ENCODE data around the gene CNTNAP5.

Gene CNTNAP5

GRCh38 chr2:124267794-124268193 is 242.7 kb downstream of the CNTNAP5 start:
- Histone ChIP-seq H3K27ac (no peak overlapping the region), H3K27me3 (ENCODE audit: insufficient read depth, low read depth, severe bottlenecking) (no peaks in the 10 kb centered on the region), H3K36me3 (no peaks in the 10 kb centered on the region), H3K9me3 (ENCODE audit: severe bottlenecking) (no peaks in the 10 kb centered on the region), H3K4me3 (ENCODE audit: low read depth, low read length) (no peak overlapping the region)
- TF ChIP-seq, protein P1, sequence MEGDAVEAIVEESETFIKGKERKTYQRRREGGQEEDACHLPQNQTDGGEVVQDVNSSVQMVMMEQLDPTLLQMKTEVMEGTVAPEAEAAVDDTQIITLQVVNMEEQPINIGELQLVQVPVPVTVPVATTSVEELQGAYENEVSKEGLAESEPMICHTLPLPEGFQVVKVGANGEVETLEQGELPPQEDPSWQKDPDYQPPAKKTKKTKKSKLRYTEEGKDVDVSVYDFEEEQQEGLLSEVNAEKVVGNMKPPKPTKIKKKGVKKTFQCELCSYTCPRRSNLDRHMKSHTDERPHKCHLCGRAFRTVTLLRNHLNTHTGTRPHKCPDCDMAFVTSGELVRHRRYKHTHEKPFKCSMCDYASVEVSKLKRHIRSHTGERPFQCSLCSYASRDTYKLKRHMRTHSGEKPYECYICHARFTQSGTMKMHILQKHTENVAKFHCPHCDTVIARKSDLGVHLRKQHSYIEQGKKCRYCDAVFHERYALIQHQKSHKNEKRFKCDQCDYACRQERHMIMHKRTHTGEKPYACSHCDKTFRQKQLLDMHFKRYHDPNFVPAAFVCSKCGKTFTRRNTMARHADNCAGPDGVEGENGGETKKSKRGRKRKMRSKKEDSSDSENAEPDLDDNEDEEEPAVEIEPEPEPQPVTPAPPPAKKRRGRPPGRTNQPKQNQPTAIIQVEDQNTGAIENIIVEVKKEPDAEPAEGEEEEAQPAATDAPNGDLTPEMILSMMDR (IDR thresholded peaks at IDR 0.05; ENCODE audit: low read depth, low read length): no peak
- no peak for DNase-seq

GRCh38 chr2:124269348-124269747 is 244.3 kb downstream of the CNTNAP5 start:
- H3K27ac ChIP-seq: no peak overlapping the region
- DNase-seq: no peak
- TF ChIP-seq, protein P1 (IDR thresholded peaks at IDR 0.05; ENCODE audit: low read depth, low read length): no peak
- H3K27me3 ChIP-seq (ENCODE audit: insufficient read depth, low read depth, severe bottlenecking): no peaks in the 10 kb centered on the region
- H3K36me3 ChIP-seq: no peaks in the 10 kb centered on the region
- no peaks in the 10 kb centered on the region for H3K9me3 ChIP-seq (ENCODE audit: severe bottlenecking)
- no peak overlapping the region for H3K4me3 ChIP-seq (ENCODE audit: low read depth, low read length)

GRCh38 chr2:124272261-124272841 is 247.3 kb downstream of the CNTNAP5 start:
- no peaks in the 10 kb centered on the region for H3K27me3 ChIP-seq (ENCODE audit: insufficient read depth, low read depth, severe bottlenecking)
- H3K4me3 ChIP-seq (ENCODE audit: low read depth, low read length): no peak overlapping the region
- H3K9me3 ChIP-seq (ENCODE audit: severe bottlenecking): peaks cover 2% of the 10 kb centered on the region
- DNase-seq: no peak
- TF ChIP-seq, protein P1 (IDR thresholded peaks at IDR 0.05; ENCODE audit: low read depth, low read length): no peak
- H3K36me3 ChIP-seq: no peaks in the 10 kb centered on the region
- H3K27ac ChIP-seq: no peak overlapping the region

- H3K27ac ChIP-seq: no peak overlapping the region
Observed at GRCh38 chr2:124281541-124281940, 256.5 kb downstream of the CNTNAP5 start.

DNA sequence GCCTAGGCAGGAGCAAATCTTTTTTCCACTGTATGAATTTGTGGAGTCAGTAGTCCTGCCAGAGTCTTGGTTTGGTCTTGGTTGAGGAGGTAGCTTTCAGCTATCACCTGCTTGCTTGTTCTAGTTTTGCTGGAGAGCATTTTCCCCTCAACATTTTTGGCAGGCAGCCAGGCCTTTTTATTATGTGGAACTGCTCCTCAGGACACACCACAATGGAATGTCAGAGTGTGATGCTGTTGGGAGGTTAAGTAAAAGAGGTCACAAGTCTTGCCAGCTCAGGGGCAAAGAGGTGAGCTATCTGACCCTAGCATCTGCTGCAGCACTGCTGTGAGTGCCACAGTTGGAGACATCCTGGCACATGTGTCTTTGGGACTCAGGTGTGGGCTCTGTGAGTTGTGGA is 258.0 kb downstream of the CNTNAP5 start:
- Histone ChIP-seq H3K36me3 (no peaks in the 10 kb centered on the region), H3K27me3 (ENCODE audit: insufficient read depth, low read depth, severe bottlenecking) (no peaks in the 10 kb centered on the region), H3K9me3 (ENCODE audit: severe bottlenecking) (no peaks in the 10 kb centered on the region), H3K4me3 (ENCODE audit: low read depth, low read length) (no peak overlapping the region), H3K27ac (no peak overlapping the region)
- no peak for DNase-seq
- TF ChIP-seq, protein P1 (IDR thresholded peaks at IDR 0.05; ENCODE audit: low read depth, low read length): no peak

More at GRCh38 chr2:124281541-124281940, 256.5 kb downstream of the CNTNAP5 start:
- Histone ChIP-seq H3K27me3 (ENCODE audit: insufficient read depth, low read depth, severe bottlenecking) (no peaks in the 10 kb centered on the region), H3K36me3 (no peaks in the 10 kb centered on the region), H3K4me3 (ENCODE audit: low read depth, low read length) (no peak overlapping the region), H3K9me3 (ENCODE audit: severe bottlenecking) (no peaks in the 10 kb centered on the region)
- TF ChIP-seq, protein P1 (IDR thresholded peaks at IDR 0.05; ENCODE audit: low read depth, low read length): no peak
- no peak for DNase-seq
